B cell (primary cell): ENCODE results near the gene ITSN1.

ENCODE experiments used
- CTCF ChIP-seq: fragments of 200-600 bp; IDR thresholded peaks from one replicate; pipeline ENCODE4 v1.8.0; 2022; ENCODE audit warnings: antibody characterized with exemption, mild to moderate bottlenecking
- EZH2 ChIP-seq: IDR thresholded peaks from 2 replicates; pipeline ENCODE4 v1.6.1; 2012; ENCODE audit warnings: borderline replicate concordance, low read depth, mild to moderate bottlenecking, moderate library complexity, low read length; ENCODE audit not compliant: insufficient read depth, poor library complexity, severe bottlenecking

GRCh38 chr21:33771976-33772375 is 129.7 kb downstream of the ITSN1 start:
- no peak for TF ChIP-seq EZH2
- TF ChIP-seq CTCF: no peak
